ENCODE results near the gene FHOD3.

Gene FHOD3

GRCh38 chr18:36326771-36327170 is 29.3 kb downstream of the FHOD3 start:
- TF ChIP-seq, protein P1, sequence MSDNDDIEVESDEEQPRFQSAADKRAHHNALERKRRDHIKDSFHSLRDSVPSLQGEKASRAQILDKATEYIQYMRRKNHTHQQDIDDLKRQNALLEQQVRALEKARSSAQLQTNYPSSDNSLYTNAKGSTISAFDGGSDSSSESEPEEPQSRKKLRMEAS (IDR thresholded peaks at IDR 0.05; ENCODE audit: low read depth, low read length), result no peak
- TF ChIP-seq POLR2A (IDR thresholded peaks at IDR 0.05; ENCODE audit: extremely low read depth, insufficient read length) (no peak), MYC (IDR thresholded peaks at IDR 0.05; ENCODE audit: low read depth, low read length) (no peak)
- TF ChIP-seq, protein P2, sequence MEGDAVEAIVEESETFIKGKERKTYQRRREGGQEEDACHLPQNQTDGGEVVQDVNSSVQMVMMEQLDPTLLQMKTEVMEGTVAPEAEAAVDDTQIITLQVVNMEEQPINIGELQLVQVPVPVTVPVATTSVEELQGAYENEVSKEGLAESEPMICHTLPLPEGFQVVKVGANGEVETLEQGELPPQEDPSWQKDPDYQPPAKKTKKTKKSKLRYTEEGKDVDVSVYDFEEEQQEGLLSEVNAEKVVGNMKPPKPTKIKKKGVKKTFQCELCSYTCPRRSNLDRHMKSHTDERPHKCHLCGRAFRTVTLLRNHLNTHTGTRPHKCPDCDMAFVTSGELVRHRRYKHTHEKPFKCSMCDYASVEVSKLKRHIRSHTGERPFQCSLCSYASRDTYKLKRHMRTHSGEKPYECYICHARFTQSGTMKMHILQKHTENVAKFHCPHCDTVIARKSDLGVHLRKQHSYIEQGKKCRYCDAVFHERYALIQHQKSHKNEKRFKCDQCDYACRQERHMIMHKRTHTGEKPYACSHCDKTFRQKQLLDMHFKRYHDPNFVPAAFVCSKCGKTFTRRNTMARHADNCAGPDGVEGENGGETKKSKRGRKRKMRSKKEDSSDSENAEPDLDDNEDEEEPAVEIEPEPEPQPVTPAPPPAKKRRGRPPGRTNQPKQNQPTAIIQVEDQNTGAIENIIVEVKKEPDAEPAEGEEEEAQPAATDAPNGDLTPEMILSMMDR (IDR thresholded peaks at IDR 0.05; ENCODE audit: low read depth, low read length), result no peak
- no peak for DNase-seq (ENCODE audit: low read depth)
- H3K4me3 ChIP-seq (ENCODE audit: low read depth, low read length), result no peak overlapping the region

GRCh38 chr18:36327352-36328316 is 30.1 kb downstream of the FHOD3 start:
- TF ChIP-seq, protein P2 (IDR thresholded peaks at IDR 0.05; ENCODE audit: low read depth, low read length), result no peak
- TF ChIP-seq, protein P1 (IDR thresholded peaks at IDR 0.05; ENCODE audit: low read depth, low read length), result no peak
- no peak for TF ChIP-seq POLR2A (IDR thresholded peaks at IDR 0.05; ENCODE audit: extremely low read depth, insufficient read length)
- no peak for TF ChIP-seq MYC (IDR thresholded peaks at IDR 0.05; ENCODE audit: low read depth, low read length)
- DNase-seq (ENCODE audit: low read depth), result no peak
- H3K4me3 ChIP-seq (ENCODE audit: low read depth, low read length), result no peak overlapping the region

DNA sequence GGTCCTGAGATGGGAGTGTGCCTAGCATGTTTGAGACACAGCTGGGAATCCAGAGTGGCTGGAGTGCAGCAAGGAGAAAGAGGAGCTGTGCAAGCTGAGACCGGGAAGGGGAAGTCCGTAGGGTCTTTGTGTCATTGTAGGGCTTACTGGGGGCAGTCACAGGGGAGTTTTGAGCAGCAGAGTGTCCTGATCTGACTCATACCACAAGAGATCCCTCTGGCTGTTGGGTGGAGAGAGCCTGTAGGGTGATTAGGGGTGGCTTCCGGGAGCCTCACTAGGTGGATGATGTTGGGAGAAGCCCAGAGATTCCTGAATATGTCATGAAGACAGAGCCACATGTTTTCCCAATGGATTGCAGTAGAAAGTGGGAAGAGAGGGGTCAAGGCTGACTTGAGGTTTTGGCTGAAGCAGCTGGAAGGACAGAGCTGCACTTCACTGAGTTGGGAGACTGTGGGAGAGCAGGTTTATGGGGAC is 30.9 kb downstream of the FHOD3 start:
- H3K4me3 ChIP-seq (ENCODE audit: low read depth, low read length), result no peak overlapping the region
- TF ChIP-seq, protein P1 (IDR thresholded peaks at IDR 0.05; ENCODE audit: low read depth, low read length), result no peak
- TF ChIP-seq POLR2A (IDR thresholded peaks at IDR 0.05; ENCODE audit: extremely low read depth, insufficient read length) (no peak), MYC (IDR thresholded peaks at IDR 0.05; ENCODE audit: low read depth, low read length) (no peak)
- TF ChIP-seq, protein P2 (IDR thresholded peaks at IDR 0.05; ENCODE audit: low read depth, low read length), result no peak
- no peak for DNase-seq (ENCODE audit: low read depth)

DNA sequence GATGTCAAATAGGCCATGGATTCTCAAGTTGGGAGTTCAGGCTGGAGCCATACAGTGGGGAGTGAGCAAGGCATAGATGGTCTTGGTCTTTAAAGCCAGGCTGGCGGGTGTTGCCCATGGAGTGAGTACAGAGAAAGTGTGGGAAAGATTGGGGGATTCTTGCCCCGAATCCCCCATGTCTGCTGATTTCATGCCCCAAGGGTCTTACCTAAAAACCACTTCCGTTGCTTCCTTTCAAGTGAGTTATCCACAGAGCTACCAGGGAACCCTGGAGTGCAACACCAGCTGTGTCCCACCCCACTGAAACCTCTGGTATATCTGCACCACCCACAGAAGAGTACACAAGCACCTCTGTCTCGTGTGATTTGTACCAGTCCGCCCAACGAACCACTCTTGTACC is 31.4 kb downstream of the FHOD3 start:
- DNase-seq (ENCODE audit: low read depth), result no peak
- TF ChIP-seq, protein P2 (IDR thresholded peaks at IDR 0.05; ENCODE audit: low read depth, low read length), result no peak
- TF ChIP-seq MYC (IDR thresholded peaks at IDR 0.05; ENCODE audit: low read depth, low read length) (no peak), POLR2A (IDR thresholded peaks at IDR 0.05; ENCODE audit: extremely low read depth, insufficient read length) (no peak)
- TF ChIP-seq, protein P1 (IDR thresholded peaks at IDR 0.05; ENCODE audit: low read depth, low read length), result no peak
- H3K4me3 ChIP-seq (ENCODE audit: low read depth, low read length), result no peak overlapping the region

- DNase-seq (ENCODE audit: low read depth), result no peak
- TF ChIP-seq MYC (IDR thresholded peaks at IDR 0.05; ENCODE audit: low read depth, low read length) (no peak), POLR2A (IDR thresholded peaks at IDR 0.05; ENCODE audit: extremely low read depth, insufficient read length) (no peak)
- TF ChIP-seq, protein P1 (IDR thresholded peaks at IDR 0.05; ENCODE audit: low read depth, low read length), result no peak
- TF ChIP-seq, protein P2 (IDR thresholded peaks at IDR 0.05; ENCODE audit: low read depth, low read length), result no peak
- H3K4me3 ChIP-seq (ENCODE audit: low read depth, low read length), result no peak overlapping the region
Observed at GRCh38 chr18:36329684-36330434, 32.3 kb downstream of the FHOD3 start.
